Activated naive CD8-positive, alpha-beta T cell treated with anti-CD3 and anti-CD28 coated beads, Interleukin-2, amount 10 ng/mL, durations not matched to agents 7 days and 5 days (primary cell): ENCODE results near the gene MTA1. TPM values are rescaled to one million over a fixed set of nuclear protein-coding genes. Genes with fewer than 3 reads are reported as not detected.
A peak's percentile ranks its signal among the peaks of the same experiment; 100 is the strongest.

Experiments
- ATAC-seq: fragments of 150-1000 bp; cut with Tn5 transposase; one replicate; pipeline ENCODE4 v1.10.0; 2021; ENCODE audit warnings: low read depth, moderate library complexity
- POLR2A ChIA-PET: fragments of 350-600 bp; sonication (Branson Sonifier 250); formaldehyde crosslinking; loops from one replicate; lab custom pipeline; 2021; ENCODE audit warnings: antibody characterized with exemption; lab: Charles Lee
- DNase-seq: peaks from one replicate; pipeline ENCODE4 v3.0.0; 2021
- H3K27ac Mint-ChIP-seq: one replicate; pipeline ENCODE4 v1.8.0; 2022; ENCODE audit warnings: mild to moderate bottlenecking, mixed read lengths
- H3K27me3 Mint-ChIP-seq: one replicate; pipeline ENCODE4 v1.8.0; 2022; ENCODE audit warnings: mild to moderate bottlenecking, moderate library complexity, mixed read lengths
- H3K36me3 Mint-ChIP-seq: one replicate; pipeline ENCODE4 v1.8.0; 2021; ENCODE audit warnings: mild to moderate bottlenecking, mixed read lengths
- H3K4me1 Mint-ChIP-seq: one replicate; pipeline ENCODE4 v1.8.0; 2021; ENCODE audit warnings: mixed read lengths
- H3K4me3 Mint-ChIP-seq: one replicate; pipeline ENCODE4 v1.8.0; 2022; ENCODE audit warnings: mild to moderate bottlenecking, moderate library complexity, mixed read lengths
- H3K9me3 Mint-ChIP-seq: one replicate; pipeline ENCODE4 v1.8.0; 2021; ENCODE audit warnings: mixed read lengths
- total RNA-seq, 2 experiments: library from RNA; stranded (reverse); gene quantifications; one replicate each; pipeline ENCODE4 v1.2.3, GENCODE V29; 2021

MTA1 gene
- total RNA-seq, 2 experiments from 2014 or later: 120 to 132 TPM

GRCh38 chr14:105408592-105408991, 11.0 kb upstream of the MTA1 start:
- POLR2A ChIA-PET: no interaction called here
- ATAC-seq: no peak
- DNase-seq: no peak
- Mint-ChIP-seq H3K9me3 (no peaks in the 10 kb centered on the region), H3K4me1 (peaks cover 18% of the 10 kb centered on the region), H3K27me3 (peaks cover 42% of the 10 kb centered on the region), H3K36me3 (peaks cover 4% of the 10 kb centered on the region), H3K4me3 (no peak overlapping the region), H3K27ac (no peak overlapping the region)

GRCh38 chr14:105409364-105409763, 10.3 kb upstream of the MTA1 start:
- no peak for ATAC-seq
- H3K9me3 Mint-ChIP-seq: no peaks in the 10 kb centered on the region
- no peak overlapping the region for H3K4me3 Mint-ChIP-seq
- H3K27me3 Mint-ChIP-seq: peaks cover 48% of the 10 kb centered on the region
- no peak for DNase-seq
- H3K4me1 Mint-ChIP-seq: peaks cover 13% of the 10 kb centered on the region
- peaks cover 4% of the 10 kb centered on the region for H3K36me3 Mint-ChIP-seq
- no peak overlapping the region for H3K27ac Mint-ChIP-seq
- POLR2A ChIA-PET: no interaction called here

GRCh38 chr14:105410642-105411016, 9.0 kb upstream of the MTA1 start:
- H3K27ac Mint-ChIP-seq: no peak overlapping the region
- DNase-seq (no peak), ATAC-seq (no peak)
- no peak overlapping the region for H3K4me3 Mint-ChIP-seq
- H3K9me3 Mint-ChIP-seq: no peaks in the 10 kb centered on the region
- peaks cover 3% of the 10 kb centered on the region for H3K4me1 Mint-ChIP-seq
- POLR2A ChIA-PET: interaction anchor here (2.0 kb wide), 1 partner anchor 11 kb away, joined by 7 read pairs; the partner anchor contains the start of gene TEX22
- no peaks in the 10 kb centered on the region for H3K36me3 Mint-ChIP-seq
- peaks cover 48% of the 10 kb centered on the region for H3K27me3 Mint-ChIP-seq

GRCh38 chr14:105411017-105411941, 8.3 kb upstream of the MTA1 start:
- H3K4me1 Mint-ChIP-seq: peaks cover 5% of the 10 kb centered on the region
- no peaks in the 10 kb centered on the region for H3K9me3 Mint-ChIP-seq
- no peaks in the 10 kb centered on the region for H3K36me3 Mint-ChIP-seq
- POLR2A ChIA-PET: interaction anchor here (2.0 kb wide), 1 partner anchor 12 kb away, joined by 7 read pairs; the partner anchor contains the start of gene TEX22
- ATAC-seq (peak; percentile 21), DNase-seq (no peak)
- H3K27me3 Mint-ChIP-seq: peaks cover 46% of the 10 kb centered on the region
- H3K4me3 Mint-ChIP-seq: peak overlapping the region; percentile 39
- H3K27ac Mint-ChIP-seq: no peak overlapping the region

GRCh38 chr14:105411985-105412770, 7.4 kb upstream of the MTA1 start:
- POLR2A ChIA-PET: interaction anchor here (0.5 to 2.0 kb wide), 2 partner anchors 13 to 16 kb away, joined by 3 to 7 read pairs; partner anchors contain the start of gene TEX22
- Mint-ChIP-seq H3K4me3 (peak overlapping the region; percentile 39), H3K9me3 (no peaks in the 10 kb centered on the region), H3K36me3 (no peaks in the 10 kb centered on the region), H3K4me1 (peaks cover 7% of the 10 kb centered on the region), H3K27me3 (peaks cover 46% of the 10 kb centered on the region), H3K27ac (no peak overlapping the region)
- no peak for DNase-seq
- ATAC-seq: no peak

DNA sequence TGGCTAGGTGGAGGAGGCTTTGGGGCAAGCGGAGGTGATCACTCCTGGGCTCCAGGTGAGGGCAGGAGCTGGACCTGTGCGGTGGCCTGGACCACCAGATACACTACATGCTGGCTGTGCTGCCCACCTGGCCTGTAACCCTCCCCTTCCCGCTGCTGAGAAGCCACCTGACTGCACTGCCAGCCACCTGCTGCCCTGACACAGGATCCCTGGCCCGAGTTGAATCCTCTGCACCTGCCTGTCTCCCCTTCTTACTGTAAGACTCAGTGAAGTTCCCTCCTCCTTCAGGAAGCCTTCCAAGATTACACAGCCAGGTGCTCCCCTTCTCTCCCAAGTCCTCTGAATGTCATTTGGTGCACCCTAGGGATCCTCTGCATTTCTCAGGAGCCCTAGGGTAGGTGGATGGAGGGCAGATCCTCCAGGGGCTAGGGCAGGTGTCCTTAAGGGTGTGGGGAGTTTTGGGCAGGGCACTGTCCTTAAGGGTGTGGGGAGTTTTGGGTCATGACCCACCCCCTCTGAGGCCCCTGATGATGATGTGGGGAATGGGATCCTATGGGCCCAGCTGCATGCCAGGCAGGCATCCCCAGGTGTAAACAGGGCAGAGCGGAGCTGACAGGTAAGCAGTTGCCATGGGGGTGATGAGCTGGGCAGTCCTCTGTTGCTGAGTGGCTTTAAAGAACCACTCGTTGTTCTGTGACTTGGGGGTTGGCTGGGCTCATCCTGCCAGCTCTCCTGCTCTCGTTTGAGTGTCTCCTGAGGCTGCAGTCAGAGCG, 6.7 kb upstream of the MTA1 start:
- Mint-ChIP-seq H3K4me1 (peaks cover 7% of the 10 kb centered on the region), H3K9me3 (no peaks in the 10 kb centered on the region), H3K4me3 (no peak overlapping the region), H3K27me3 (peaks cover 46% of the 10 kb centered on the region), H3K27ac (no peak overlapping the region), H3K36me3 (no peaks in the 10 kb centered on the region)
- no peak for ATAC-seq
- POLR2A ChIA-PET: interaction anchor here (0.5 to 2.0 kb wide), 5 partner anchors 14 to 114 kb away, joined by 3 to 7 read pairs (median 4); partner anchors contain the start of gene TEX22
- no peak for DNase-seq

GRCh38 chr14:105413544-105413886, 6.1 kb upstream of the MTA1 start:
- peaks cover 7% of the 10 kb centered on the region for H3K4me1 Mint-ChIP-seq
- peaks cover 46% of the 10 kb centered on the region for H3K27me3 Mint-ChIP-seq
- no peak for ATAC-seq
- H3K4me3 Mint-ChIP-seq: no peak overlapping the region
- no peak for DNase-seq
- H3K27ac Mint-ChIP-seq: no peak overlapping the region
- POLR2A ChIA-PET: interaction anchor here (0.5 to 0.9 kb wide), 3 partner anchors 69 to 114 kb away, joined by 3 to 4 read pairs (median 4); no protein-coding TSS in a partner anchor
- H3K36me3 Mint-ChIP-seq: no peaks in the 10 kb centered on the region
- H3K9me3 Mint-ChIP-seq: no peaks in the 10 kb centered on the region

DNA sequence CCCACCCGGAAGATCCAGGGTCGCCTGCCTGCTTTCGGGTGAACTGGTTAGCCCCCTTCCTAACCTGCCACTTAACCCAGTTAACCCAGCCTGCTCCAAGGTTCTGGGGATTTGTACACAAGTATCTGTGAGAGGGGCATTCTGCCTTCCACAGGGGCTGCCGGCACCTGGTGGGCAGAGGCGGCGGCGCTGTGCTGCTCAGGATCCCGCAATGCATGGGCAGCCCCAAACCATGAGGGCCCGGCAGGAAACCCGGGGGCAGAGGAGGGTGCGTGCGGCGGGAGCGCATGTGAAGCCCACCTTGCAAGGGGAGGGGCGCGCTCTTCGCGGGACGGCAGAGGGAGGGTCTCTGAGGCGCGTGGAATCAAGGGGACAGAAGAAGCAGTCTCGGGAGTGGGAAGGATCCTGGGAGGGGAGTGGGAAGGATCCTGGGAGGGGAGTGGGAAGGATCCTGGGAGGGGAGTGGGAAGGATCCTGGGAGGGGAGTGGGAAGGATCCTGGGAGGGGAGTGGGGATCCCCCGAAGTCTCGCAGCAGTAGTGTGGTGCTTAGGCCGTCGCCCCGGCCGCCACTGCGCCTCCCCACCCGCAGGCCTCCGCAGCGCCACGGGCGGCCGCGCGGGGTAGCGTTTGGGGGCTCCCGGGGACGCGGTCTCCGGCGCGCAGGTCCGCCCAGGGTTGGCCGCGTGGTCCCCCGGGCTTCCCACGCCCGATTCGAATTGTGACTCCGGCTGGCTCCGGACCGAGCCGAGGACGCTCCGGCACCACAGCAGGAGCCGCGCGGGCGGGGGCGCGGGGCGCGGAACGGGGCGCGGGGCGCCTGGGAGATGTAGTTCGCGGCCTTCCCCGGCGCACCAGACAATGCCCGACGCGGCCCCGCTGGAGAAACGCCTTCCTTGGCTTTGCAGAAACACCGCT, 4.9 kb upstream of the MTA1 start:
- Mint-ChIP-seq H3K36me3 (no peaks in the 10 kb centered on the region), H3K4me1 (peaks cover 10% of the 10 kb centered on the region), H3K9me3 (no peaks in the 10 kb centered on the region), H3K27me3 (peaks cover 39% of the 10 kb centered on the region), H3K4me3 (peak overlapping the region; percentile 75), H3K27ac (peak overlapping the region; percentile 85)
- POLR2A ChIA-PET: no interaction called here
- peak; percentile 85 for ATAC-seq
- peak; percentile 85 for DNase-seq

GRCh38 chr14:105415481-105416428, 3.9 kb upstream of the MTA1 start:
- DNase-seq (no peak), ATAC-seq (no peak)
- H3K4me1 Mint-ChIP-seq: peaks cover 11% of the 10 kb centered on the region
- no peaks in the 10 kb centered on the region for H3K9me3 Mint-ChIP-seq
- peaks cover 29% of the 10 kb centered on the region for H3K27me3 Mint-ChIP-seq
- H3K4me3 Mint-ChIP-seq: peak overlapping the region; percentile 73
- POLR2A ChIA-PET: no interaction called here
- no peaks in the 10 kb centered on the region for H3K36me3 Mint-ChIP-seq
- no peak overlapping the region for H3K27ac Mint-ChIP-seq

GRCh38 chr14:105416671-105417070, 3.0 kb upstream of the MTA1 start:
- Mint-ChIP-seq H3K27me3 (peaks cover 22% of the 10 kb centered on the region), H3K4me3 (no peak overlapping the region), H3K36me3 (no peaks in the 10 kb centered on the region), H3K9me3 (no peaks in the 10 kb centered on the region), H3K27ac (no peak overlapping the region), H3K4me1 (peaks cover 13% of the 10 kb centered on the region)
- no peak for DNase-seq
- POLR2A ChIA-PET: no interaction called here
- no peak for ATAC-seq

DNA sequence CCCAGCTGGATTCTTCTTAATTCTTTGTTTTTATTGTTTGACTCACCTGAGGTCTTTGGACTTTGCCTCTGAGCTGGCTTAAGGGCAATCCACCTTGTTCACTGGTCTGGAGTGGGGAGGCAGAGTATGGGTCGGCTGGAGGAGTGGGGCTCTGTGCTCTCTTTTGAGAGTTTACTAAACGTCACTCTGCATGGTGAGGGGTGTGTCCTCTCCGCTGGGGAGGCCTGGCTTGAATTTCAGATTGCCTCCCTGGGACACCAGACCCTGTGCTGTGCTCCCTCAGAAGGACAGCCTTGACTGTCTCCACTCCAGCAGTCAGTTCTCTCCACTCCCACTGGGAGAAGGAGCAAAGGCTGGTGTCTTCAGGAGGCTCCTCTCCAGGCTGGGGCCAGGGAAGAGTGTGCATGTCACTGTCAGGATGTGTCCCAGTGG, 1.9 kb upstream of the MTA1 start:
- POLR2A ChIA-PET: interaction anchor here (0.5 to 1.2 kb wide), 4 partner anchors 10 to 72 kb away, joined by 3 to 6 read pairs (median 6); no protein-coding TSS in a partner anchor

More for the DNA sequence above, 1.9 kb upstream of the MTA1 start:
- ATAC-seq: no peak
- H3K27me3 Mint-ChIP-seq: peaks cover 14% of the 10 kb centered on the region
- DNase-seq: no peak
- H3K36me3 Mint-ChIP-seq: no peaks in the 10 kb centered on the region
- H3K4me1 Mint-ChIP-seq: peaks cover 20% of the 10 kb centered on the region
- no peaks in the 10 kb centered on the region for H3K9me3 Mint-ChIP-seq
- no peak overlapping the region for H3K27ac Mint-ChIP-seq
- H3K4me3 Mint-ChIP-seq: no peak overlapping the region
